GM19240 (cell line): Measurements from ENCODE around the gene TKTL2.
A peak's percentile ranks its signal among the peaks of the same experiment; 100 is the strongest.

Experiments
- DNase-seq: peaks from one replicate; pipeline ENCODE4 v3.0.0; 2011; ENCODE audit warnings: low spot score; ENCODE audit not compliant: insufficient read length

TKTL2 gene, protein sequence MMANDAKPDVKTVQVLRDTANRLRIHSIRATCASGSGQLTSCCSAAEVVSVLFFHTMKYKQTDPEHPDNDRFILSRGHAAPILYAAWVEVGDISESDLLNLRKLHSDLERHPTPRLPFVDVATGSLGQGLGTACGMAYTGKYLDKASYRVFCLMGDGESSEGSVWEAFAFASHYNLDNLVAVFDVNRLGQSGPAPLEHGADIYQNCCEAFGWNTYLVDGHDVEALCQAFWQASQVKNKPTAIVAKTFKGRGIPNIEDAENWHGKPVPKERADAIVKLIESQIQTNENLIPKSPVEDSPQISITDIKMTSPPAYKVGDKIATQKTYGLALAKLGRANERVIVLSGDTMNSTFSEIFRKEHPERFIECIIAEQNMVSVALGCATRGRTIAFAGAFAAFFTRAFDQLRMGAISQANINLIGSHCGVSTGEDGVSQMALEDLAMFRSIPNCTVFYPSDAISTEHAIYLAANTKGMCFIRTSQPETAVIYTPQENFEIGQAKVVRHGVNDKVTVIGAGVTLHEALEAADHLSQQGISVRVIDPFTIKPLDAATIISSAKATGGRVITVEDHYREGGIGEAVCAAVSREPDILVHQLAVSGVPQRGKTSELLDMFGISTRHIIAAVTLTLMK

DNA sequence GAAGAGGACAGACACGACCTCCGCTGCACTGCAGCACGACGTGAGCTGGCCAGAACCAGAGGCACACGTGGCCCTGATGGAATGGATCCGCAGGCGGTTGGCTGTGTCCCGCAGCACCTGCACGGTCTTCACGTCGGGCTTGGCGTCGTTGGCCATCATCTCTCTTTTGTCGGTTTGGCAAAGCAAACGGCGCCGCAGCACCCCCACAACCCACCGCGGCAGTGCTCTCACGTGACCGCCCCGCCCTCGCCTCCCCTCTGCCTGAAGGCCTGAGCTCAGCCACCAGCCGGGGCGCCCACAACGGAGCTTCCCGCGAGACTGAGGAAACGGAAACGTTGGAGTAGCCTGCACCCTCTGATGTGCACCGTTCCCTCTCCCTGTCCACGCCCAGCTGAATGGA lies at the start of gene TKTL2:
Gene TKTL2 (minus strand): TSS at position 179 of the 400 bp plus-strand sequence. CDS start 20 bp downstream, at position 159.
- no peak for DNase-seq

- DNase-seq: no peak
Measured at GRCh38 chr4:163515198-163515597, 41.6 kb upstream of the TKTL2 start.

- DNase-seq: no peak
Measured at GRCh38 chr4:163505374-163505773, 31.8 kb upstream of the TKTL2 start.

- no peak for DNase-seq
Measured at GRCh38 chr4:163500586-163500985, 27.0 kb upstream of the TKTL2 start.

GRCh38 chr4:163495900-163496299 lies 22.3 kb upstream of the TKTL2 start:
- DNase-seq: no peak

GRCh38 chr4:163494360-163495241 lies 21.0 kb upstream of the TKTL2 start, which contains the start of gene TMA16:
TSS of gene TMA16 (plus strand) at chr4:163494690. CDS start at chr4:163494802, 112 bp downstream.
- peak; percentile 53 for DNase-seq

GRCh38 chr4:163493643-163494359 lies 20.2 kb upstream of the TKTL2 start:
- DNase-seq: no peak

DNA sequence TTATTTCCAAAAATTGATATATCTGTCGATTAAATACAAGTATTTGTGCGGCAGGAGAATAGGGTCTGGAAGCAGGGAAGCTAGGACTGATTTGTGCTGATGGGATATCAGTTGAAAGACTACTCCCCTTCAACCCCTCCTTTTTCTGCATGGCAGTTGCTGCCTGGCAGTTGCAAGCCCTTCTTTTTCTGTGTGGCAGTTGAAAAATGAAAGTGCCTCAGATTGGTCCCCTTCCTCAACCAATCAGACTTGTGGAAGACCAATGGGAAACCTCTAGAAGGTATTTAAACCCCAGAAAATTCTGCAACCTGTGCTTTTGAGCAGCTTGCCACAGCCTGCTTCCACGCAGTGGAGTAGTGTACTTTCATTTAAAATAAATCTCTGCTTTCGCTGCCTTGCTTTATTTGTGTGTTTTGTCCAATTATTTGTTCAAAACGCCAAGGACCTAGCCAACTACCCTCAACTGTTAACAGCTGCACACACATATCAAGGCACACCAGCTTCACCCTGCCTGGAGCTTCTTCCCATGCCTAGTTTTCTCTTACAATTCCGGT lies 19.5 kb upstream of the TKTL2 start:
- no peak for DNase-seq

DNA sequence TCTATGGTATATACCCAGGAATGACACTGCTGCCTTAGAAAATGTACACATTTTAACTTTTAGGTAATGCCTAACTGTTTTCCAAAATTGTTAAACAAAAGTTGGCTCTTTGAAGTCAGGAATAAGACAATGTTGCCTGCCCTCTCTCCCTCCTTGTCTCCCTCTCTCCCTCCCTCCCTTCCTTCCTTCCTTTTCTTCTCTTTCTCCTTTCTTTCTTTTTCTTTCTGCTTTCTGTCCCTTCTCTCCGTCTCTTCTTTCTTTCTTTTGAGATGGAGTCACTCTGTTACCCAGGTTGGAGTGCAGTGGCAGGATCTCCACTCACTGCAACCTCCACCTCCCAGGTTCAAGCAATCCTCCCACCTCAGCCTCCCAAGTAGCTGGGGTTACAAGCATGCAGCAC lies 16.4 kb upstream of the TKTL2 start:
- DNase-seq: no peak

DNA sequence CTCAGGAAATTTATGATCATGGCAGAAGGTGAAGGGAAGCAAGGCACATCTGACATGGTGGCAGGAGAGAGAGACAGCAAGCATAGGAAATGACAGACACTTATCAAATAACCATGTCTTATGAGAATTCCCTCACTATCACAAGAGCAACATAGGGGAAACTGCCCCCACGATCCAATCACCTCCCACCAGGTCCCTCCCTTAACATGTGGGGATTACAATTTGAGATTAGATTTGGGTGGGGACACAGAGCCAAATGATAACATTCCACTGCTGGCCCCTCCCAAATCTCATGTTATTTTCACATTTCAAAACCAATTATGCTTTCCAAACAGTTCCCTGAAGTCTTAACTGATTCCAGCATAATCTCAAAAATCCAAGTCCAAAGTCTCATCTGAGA lies 12.8 kb upstream of the TKTL2 start:
- no peak for DNase-seq

GRCh38 chr4:163485589-163485988 lies 12.0 kb upstream of the TKTL2 start:
- no peak for DNase-seq

GRCh38 chr4:163484906-163485305 lies 11.4 kb upstream of the TKTL2 start:
- DNase-seq: no peak

DNA sequence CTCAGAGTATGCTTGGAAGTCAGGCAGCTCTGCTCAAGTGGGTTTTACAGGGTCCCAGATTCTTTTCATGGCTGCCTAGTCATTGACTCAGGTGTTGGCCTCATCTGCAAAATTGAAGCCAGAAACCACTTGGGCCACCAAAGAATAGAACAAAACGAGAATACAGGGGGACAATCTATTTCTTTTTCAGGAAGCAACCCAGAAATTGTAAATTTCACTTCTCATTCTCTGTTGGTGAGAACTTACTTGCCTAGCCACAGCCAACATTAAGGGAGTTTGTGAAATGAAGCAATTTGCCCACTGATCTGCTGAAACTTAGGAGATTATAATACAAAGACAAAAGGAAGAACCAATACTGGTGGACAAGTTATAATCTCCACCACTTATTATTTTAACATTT lies 8.6 kb upstream of the TKTL2 start:
- DNase-seq: no peak

GRCh38 chr4:163476761-163477438 lies 3.3 kb upstream of the TKTL2 start:
- no peak for DNase-seq

DNA sequence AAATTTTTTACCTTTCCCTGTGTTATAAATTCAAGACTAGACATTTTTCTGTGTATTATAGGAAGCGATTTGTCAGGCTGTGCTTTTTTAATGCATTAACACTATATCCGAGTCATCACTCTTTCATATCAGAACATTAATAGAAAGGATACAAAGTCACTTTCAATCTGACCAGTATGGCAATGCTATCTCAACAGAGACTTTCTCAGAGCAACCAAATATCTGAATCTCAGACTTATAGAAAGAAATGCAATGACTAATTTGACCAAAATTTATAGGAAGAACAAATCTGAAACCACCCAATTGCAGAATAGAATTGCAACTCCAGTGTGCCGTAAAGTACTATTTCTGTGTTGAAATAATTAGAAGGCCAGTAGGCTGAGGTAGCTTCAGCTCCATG lies 473 bp upstream of the TKTL2 start:
- no peak for DNase-seq

- DNase-seq: no peak
Measured at GRCh38 chr4:163473130-163473529, 424 bp downstream of the TKTL2 start.

- DNase-seq: no peak
Measured at GRCh38 chr4:163470391-163470790, 3.2 kb downstream of the TKTL2 start.

DNA sequence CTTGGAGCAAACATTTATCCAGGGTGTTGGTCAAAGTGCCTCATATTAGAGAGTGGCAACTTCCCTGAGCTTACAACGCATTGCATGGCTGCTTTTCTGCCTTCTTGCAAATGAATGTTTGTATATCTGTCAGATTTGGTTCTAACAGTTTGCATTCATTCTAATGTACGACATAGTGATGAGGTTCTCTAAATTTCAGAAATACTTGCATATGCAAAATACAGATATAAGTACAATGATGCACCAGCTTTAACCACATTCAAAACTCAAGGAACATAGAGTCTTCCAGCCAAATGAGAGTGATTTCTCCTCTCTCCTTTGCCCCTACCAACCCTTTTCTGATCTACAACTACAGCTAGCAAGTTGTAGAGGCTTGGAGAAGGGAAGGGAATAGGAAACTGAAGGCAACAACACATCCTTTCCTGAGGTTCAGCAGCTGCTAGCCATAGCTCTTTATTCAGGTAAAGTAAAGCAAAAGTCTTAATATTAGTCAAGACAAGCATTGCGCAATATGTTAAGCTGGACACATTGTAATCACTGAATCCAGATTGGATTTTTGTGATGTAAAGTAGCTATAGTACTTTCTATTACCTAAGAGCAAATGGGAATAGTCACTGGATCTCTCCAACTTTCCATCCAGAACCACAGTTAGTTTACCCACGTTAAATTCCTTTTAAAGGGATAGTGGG lies 6.3 kb downstream of the TKTL2 start:
- no peak for DNase-seq

GRCh38 chr4:163462556-163462955 lies 11.0 kb downstream of the TKTL2 start:
- DNase-seq: no peak
